H1 (cell line): ENCODE measurements around the gene QRICH2. TPM values are rescaled to one million over a fixed set of nuclear protein-coding genes. Genes with fewer than 3 reads are reported as not detected.

Experiments used
- CTCF ChIA-PET: fragments of 300-600 bp; sonication (Branson Sonifier 250); formaldehyde crosslinking; loops from one replicate; lab custom pipeline; 2021; ENCODE audit not compliant: partially characterized antibody; lab: Charles Lee
- POLR2A ChIA-PET: fragments of 300-600 bp; sonication (Branson Sonifier 250); formaldehyde crosslinking; loops from one replicate; lab custom pipeline; 2021; ENCODE audit warnings: inconsistent platforms; ENCODE audit not compliant: partially characterized antibody; lab: Charles Lee
- DNase-seq, 2 experiments: peaks; one replicate each; pipeline versions ENCODE4 v3.0.0 to v3.0.0-alpha.2; 2010 to 2022; ENCODE audit warnings: low spot score in 2 of 2, low read depth in 1 of 2, mixed read lengths in 1 of 2
- FAIRE-seq: peaks from 2 replicates; lab custom pipeline; 2011; peaks lifted over from hg19 to GRCh38; lab: Jason Lieb, UNC
- H2AFZ ChIP-seq: 2 replicates; pipeline ENCODE4 v1.8.1; 2012; ENCODE audit warnings: low read length, inconsistent platforms
- H2AK5ac ChIP-seq: 2 replicates; pipeline ENCODE4 v1.6.1; 2013; ENCODE audit warnings: low read depth, low read length
- H2BK120ac ChIP-seq: replicated peaks from 2 replicates; pipeline ENCODE3; 2013; ENCODE audit warnings: low read depth, low read length, inconsistent platforms
- H2BK12ac ChIP-seq: 2 replicates; pipeline ENCODE4 v1.6.1; 2013; ENCODE audit warnings: low read depth, low read length
- H2BK15ac ChIP-seq: 2 replicates; pipeline ENCODE4 v1.6.1; 2013; ENCODE audit warnings: low read length
- H2BK20ac ChIP-seq: 2 replicates; pipeline ENCODE4 v1.6.1; 2013; ENCODE audit warnings: low read length
- H2BK5ac ChIP-seq: 2 replicates; pipeline ENCODE4 v1.6.1; 2013; ENCODE audit warnings: low read depth, low read length
- H3K14ac ChIP-seq: 2 replicates; pipeline ENCODE4 v1.6.1; 2013; ENCODE audit warnings: inconsistent platforms; ENCODE audit not compliant: insufficient read length
- H3K18ac ChIP-seq: 2 replicates; pipeline ENCODE4 v1.6.1; 2013; ENCODE audit warnings: low read length; ENCODE audit errors: extremely low read depth
- H3K23ac ChIP-seq: 2 replicates; pipeline ENCODE4 v1.6.1; 2013; ENCODE audit warnings: inconsistent platforms; ENCODE audit not compliant: insufficient read length
- H3K23me2 ChIP-seq: 2 replicates; pipeline ENCODE4 v1.6.1; 2013; ENCODE audit warnings: low read depth, low read length
- H3K27ac ChIP-seq: 2 replicates; pipeline ENCODE4 v1.6.1; 2011; ENCODE audit warnings: low read depth, low read length, inconsistent platforms
- H3K27me3 ChIP-seq, 4 experiments: replicated peaks in 1 of 4; 1 replicate in 1 of 4; 2 replicates in 3 of 4; pipeline versions ENCODE4 v1.6.1 to v1.8.1; 2011 to 2013; ENCODE audit warnings: low read length in 3 of 4, mild to moderate bottlenecking in 3 of 4, inconsistent platforms in 2 of 4, mixed read lengths in 2 of 4, moderate library complexity in 1 of 4; ENCODE audit not compliant: control insufficient read depth in 3 of 4, insufficient read depth in 3 of 4; ENCODE audit errors: extremely low read depth in 1 of 4
- H3K36me3 ChIP-seq, 4 experiments: 2 replicates each; pipeline versions ENCODE4 v1.6.1 to v1.8.1; 2011 to 2013; ENCODE audit warnings: mild to moderate bottlenecking in 4 of 4, low read length in 3 of 4, moderate library complexity in 2 of 4, control low read depth in 1 of 4, inconsistent platforms in 1 of 4; ENCODE audit not compliant: insufficient read depth in 4 of 4, control insufficient read depth in 2 of 4
- H3K4ac ChIP-seq: replicated peaks from 2 replicates; pipeline ENCODE3; 2013; ENCODE audit warnings: low read length, low read depth, mixed read lengths, inconsistent platforms; ENCODE audit not compliant: insufficient read length
- H3K4me1 ChIP-seq, 4 experiments: replicated peaks in 1 of 4; 1 replicate in 1 of 4; 2 replicates in 3 of 4; pipeline versions ENCODE4 v1.6.1 to v1.8.1; 2011 to 2013; ENCODE audit warnings: low read length in 3 of 4, inconsistent platforms in 2 of 4, mixed read lengths in 1 of 4; ENCODE audit not compliant: insufficient read depth in 4 of 4, control insufficient read depth in 3 of 4
- H3K4me2 ChIP-seq, 2 experiments: 2 replicates each; pipeline versions ENCODE4 v1.6.1 to v1.8.1; 2011 to 2013; ENCODE audit warnings: low read depth in 2 of 2, low read length in 2 of 2, control low read depth in 1 of 2, inconsistent platforms in 1 of 2, mild to moderate bottlenecking in 1 of 2; ENCODE audit not compliant: insufficient read depth in 1 of 2
- H3K4me3 ChIP-seq, 4 experiments: fragments of 200-600, 300-600 bp in 1 of 4; sonication (generic), shearing (Covaris generic), sonication (Bioruptor Twin) in 1 of 4; 2 replicates each; pipeline versions ENCODE4 v1.5.1 to v1.8.1; 2011 to 2016; ENCODE audit warnings: low read length in 4 of 4, low read depth in 3 of 4, control low read depth in 2 of 4, inconsistent platforms in 2 of 4, mild to moderate bottlenecking in 2 of 4, mixed read lengths in 1 of 4, moderate library complexity in 1 of 4; ENCODE audit not compliant: insufficient read depth in 2 of 4; ENCODE audit errors: extremely low read depth in 1 of 4
- H3K56ac ChIP-seq: replicated peaks from 2 replicates; pipeline ENCODE3; 2013; ENCODE audit warnings: low read depth, mild to moderate bottlenecking, mixed read lengths, low read length, inconsistent platforms; ENCODE audit not compliant: insufficient read length
- H3K79me1 ChIP-seq: 2 replicates; pipeline ENCODE4 v1.6.1; 2013; ENCODE audit warnings: low read depth, low read length, control low read depth
- H3K79me2 ChIP-seq, 2 experiments: 2 replicates each; pipeline versions ENCODE4 v1.6.1 to v1.8.1; 2012 to 2013; ENCODE audit warnings: low read length in 2 of 2, mild to moderate bottlenecking in 2 of 2, inconsistent platforms in 1 of 2; ENCODE audit not compliant: insufficient read depth in 2 of 2, control insufficient read depth in 1 of 2
- H3K9ac ChIP-seq, 4 experiments: replicated peaks in 1 of 4; 1 replicate in 1 of 4; 2 replicates in 3 of 4; pipeline versions ENCODE4 v1.6.1 to v1.8.1; 2011 to 2013; ENCODE audit warnings: low read depth in 3 of 4, low read length in 3 of 4, control low read depth in 2 of 4, mild to moderate bottlenecking in 2 of 4, moderate library complexity in 2 of 4, inconsistent platforms in 1 of 4; ENCODE audit errors: extremely low read depth in 1 of 4
- H3K9me3 ChIP-seq, 2 experiments: 2 replicates each; pipeline versions ENCODE4 v1.6.1 to v1.8.1; 2012 to 2013; ENCODE audit warnings: mild to moderate bottlenecking in 2 of 2, moderate library complexity in 2 of 2, control low read depth in 1 of 2, inconsistent platforms in 1 of 2, low read depth in 1 of 2, low read length in 1 of 2, mixed read lengths in 1 of 2; ENCODE audit not compliant: insufficient read depth in 2 of 2
- H4K20me1 ChIP-seq, 2 experiments: replicated peaks in 1 of 2; 2 replicates each; pipeline versions ENCODE3 to v1.8.1; 2011 to 2013; ENCODE audit warnings: inconsistent platforms in 2 of 2, low read length in 2 of 2, mild to moderate bottlenecking in 1 of 2; ENCODE audit not compliant: insufficient read depth in 2 of 2, control insufficient read depth in 1 of 2
- H4K5ac ChIP-seq: 2 replicates; pipeline ENCODE4 v1.6.1; 2013; ENCODE audit warnings: low read length, low read depth, mixed read lengths, inconsistent platforms; ENCODE audit not compliant: insufficient read length
- H4K8ac ChIP-seq: 2 replicates; pipeline ENCODE4 v1.8.0; 2013; ENCODE audit warnings: mild to moderate bottlenecking, moderate library complexity, low read length, inconsistent platforms; ENCODE audit not compliant: insufficient read depth; ENCODE audit errors: extremely low read depth
- H4K91ac ChIP-seq: replicated peaks from 2 replicates; pipeline ENCODE3; 2013; ENCODE audit warnings: low read length, mixed read lengths, inconsistent platforms; ENCODE audit not compliant: insufficient read length
- CHD2 ChIP-seq: IDR thresholded peaks from 2 replicates; pipeline ENCODE4 v1.6.1; 2012; ENCODE audit warnings: low read length, improper control_type of control experiment
- CREB1 ChIP-seq: IDR thresholded peaks from 2 replicates; pipeline ENCODE4 v1.6.1; 2012; ENCODE audit warnings: inconsistent platforms
- GABPA ChIP-seq: IDR thresholded peaks from 2 replicates; pipeline ENCODE4 v1.6.1; 2011; ENCODE audit warnings: mild to moderate bottlenecking, low read length, moderate library complexity, borderline replicate concordance; ENCODE audit not compliant: insufficient read depth
- GTF2F1 ChIP-seq: IDR thresholded peaks from 2 replicates; pipeline ENCODE4 v1.6.1; 2012; ENCODE audit warnings: low read depth, low read length, improper control_type of control experiment, borderline replicate concordance
- JUN ChIP-seq: IDR thresholded peaks from 2 replicates; pipeline ENCODE4 v1.6.1; 2011; ENCODE audit warnings: low read depth, mild to moderate bottlenecking, improper control_type of control experiment, low read length
- JUND ChIP-seq: IDR thresholded peaks from 2 replicates; pipeline ENCODE4 v1.6.1; 2011; ENCODE audit warnings: mild to moderate bottlenecking, improper control_type of control experiment, low read length
- POLR2AphosphoS5 ChIP-seq: IDR thresholded peaks from 2 replicates; pipeline ENCODE4 v1.6.1; 2011; ENCODE audit warnings: low read depth, low read length
- SP2 ChIP-seq: IDR thresholded peaks from 2 replicates; pipeline ENCODE4 v1.6.1; 2012; ENCODE audit warnings: mild to moderate bottlenecking, low read length, inconsistent platforms
- SRF ChIP-seq: IDR thresholded peaks from 2 replicates; pipeline ENCODE4 v1.6.1; 2011; ENCODE audit warnings: mild to moderate bottlenecking, low read depth, low read length, moderate library complexity
- WGBS, 2 experiments: shearing (Covaris generic) in 1 of 2; methylation state at CpG; one replicate each; pipeline versions ENCODE4 v1.1.6 to v1.1.7; 2013 to 2015; ENCODE audit warnings: low lambda C conversion rate in 2 of 2, mixed read lengths in 2 of 2, inconsistent platforms in 1 of 2, low coverage in 1 of 2, missing lambda C conversion rate in 1 of 2; ENCODE audit not compliant: insufficient replicate concordance in 2 of 2, insufficient coverage in 1 of 2, insufficient read length in 1 of 2; ENCODE audit errors: extremely low coverage in 1 of 2, missing lambda C conversion rate in 1 of 2; 5-methylcytosine and 5-hydroxymethylcytosine counted together
- polyA plus RNA-seq, 7 experiments: library from polyadenylated mRNA; depleted of rRNA in 3 of 7; stranded (reverse) in 5 of 7; unstranded in 2 of 7; fragments of >200 nt in 5 of 7; fragments of 200-250 nt in 2 of 7; gene quantifications; 1 replicate in 5 of 7; 2 replicates in 1 of 7; 4 replicates in 1 of 7; pipeline versions ENCODE4 v1.2.1 to v1.2.3, GENCODE V29; 2011 to 2013; ENCODE audit warnings: missing spikeins in 2 of 7, mixed read lengths in 2 of 7
- total RNA-seq: library from RNA; stranded (reverse); fragmentation: NEBNext Ultra II Directional; extraction: Animal tissue kit (Norgen Biotek cat#: 25700); gene quantifications from 2 replicates; pipeline ENCODE4 v1.2.1, GENCODE V29; 2021

QRICH2 gene
- total and polyA plus RNA-seq, 2 of the 8 experiments (the other 6 are each of a cell fraction or from before 2014, with no cell fraction given), result 2.8 to 3.8 TPM

- Histone ChIP-seq H3K23ac (no peak overlapping the region), H3K4me1 (no peaks in the 10 kb centered on the region), H3K27me3 (no peaks in the 10 kb centered on the region), H3K27ac (no peak overlapping the region), H2BK15ac (no peak overlapping the region), H3K36me3 (peaks cover 0 to 4% (median 0%) of the 10 kb centered on the region in 4 experiments; a peak in 1 of 8 replicates), H4K5ac (no peak overlapping the region), H4K91ac (no peak overlapping the region), H3K14ac (no peak overlapping the region), H2BK20ac (no peak overlapping the region), H2BK12ac (no peak overlapping the region), H3K79me1 (no peaks in the 10 kb centered on the region), H2BK5ac (no peak overlapping the region), H4K8ac (no peak overlapping the region), H3K4ac (no peak overlapping the region), H3K9me3 (no peaks in the 10 kb centered on the region), H2AFZ (no peak overlapping the region), H2BK120ac (no peak overlapping the region), H3K9ac (no peak overlapping the region), H2AK5ac (no peak overlapping the region), H3K79me2 (no peaks in the 10 kb centered on the region), H3K18ac (no peak overlapping the region)
- no peak for FAIRE-seq
- WGBS, 2 experiments, result 92% methylated on average over 5 of the region's 5 CpGs; no CpG with 5 or more reads in 1 of the 2 experiments
- POLR2A ChIA-PET, result no interaction called here
- TF ChIP-seq POLR2AphosphoS5 (no peak), CHD2 (no peak), JUND (no peak), GABPA (no peak), JUN (no peak), SP2 (no peak), CREB1 (no peak), GTF2F1 (no peak), SRF (no peak)
- TF ChIP-seq, all 59 proteins: peak for 0
- CTCF ChIA-PET, result interaction anchor here (1.2 to 7.7 kb wide), 5 partner anchors 8 to 145 kb away, joined by 3 to 76 read pairs (median 13); partner anchors contain the start of gene SPHK1
- no peak overlapping the region for H3K4me3 ChIP-seq
- H3K56ac ChIP-seq, result no peak overlapping the region
- no peaks in the 10 kb centered on the region for H3K23me2 ChIP-seq
- peaks cover 0 to 4% of the 10 kb centered on the region in 2 experiments for H4K20me1 ChIP-seq
- no peak overlapping the region for H3K4me2 ChIP-seq
- DNase-seq, result no peak
Measured at GRCh38 chr17:76296889-76297288, 11.2 kb downstream of the QRICH2 start.
